Suppressor macrophage treated with lipopolysaccharide for 1 hour (primary cell): ENCODE results near the gene KRTDAP.
A peak's percentile ranks its signal among the peaks of the same experiment; 100 is the strongest.

Source experiments
- DNase-seq, 3 donors: peaks; one replicate each; pipeline ENCODE4 v3.0.0-alpha.2; 2020 to 2022

Gene KRTDAP, protein sequence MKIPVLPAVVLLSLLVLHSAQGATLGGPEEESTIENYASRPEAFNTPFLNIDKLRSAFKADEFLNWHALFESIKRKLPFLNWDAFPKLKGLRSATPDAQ

DNA sequence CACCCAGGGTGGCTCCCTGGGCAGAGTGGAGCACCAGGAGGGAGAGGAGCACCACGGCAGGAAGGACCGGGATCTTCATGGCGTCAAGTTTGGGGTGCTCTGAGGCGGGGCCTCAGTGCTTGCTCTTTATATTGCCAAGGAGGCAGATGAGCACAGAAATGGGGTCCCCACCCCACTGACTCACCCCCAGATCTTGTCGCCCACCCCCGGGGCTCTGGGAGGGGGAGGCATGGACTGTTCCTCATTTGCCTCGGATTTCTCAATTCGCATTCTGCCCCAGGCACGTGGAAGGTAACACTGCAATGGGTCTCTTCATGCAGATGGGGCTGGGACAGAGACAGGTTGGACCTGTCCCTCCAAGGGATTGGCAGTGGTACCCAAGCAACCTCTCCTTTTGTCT is at the start of gene KRTDAP:
TSS of gene KRTDAP (minus strand) at position 101 of the 400 bp plus-strand sequence. CDS start at position 79, 22 bp downstream.
- DNase-seq, result no peak

DNA sequence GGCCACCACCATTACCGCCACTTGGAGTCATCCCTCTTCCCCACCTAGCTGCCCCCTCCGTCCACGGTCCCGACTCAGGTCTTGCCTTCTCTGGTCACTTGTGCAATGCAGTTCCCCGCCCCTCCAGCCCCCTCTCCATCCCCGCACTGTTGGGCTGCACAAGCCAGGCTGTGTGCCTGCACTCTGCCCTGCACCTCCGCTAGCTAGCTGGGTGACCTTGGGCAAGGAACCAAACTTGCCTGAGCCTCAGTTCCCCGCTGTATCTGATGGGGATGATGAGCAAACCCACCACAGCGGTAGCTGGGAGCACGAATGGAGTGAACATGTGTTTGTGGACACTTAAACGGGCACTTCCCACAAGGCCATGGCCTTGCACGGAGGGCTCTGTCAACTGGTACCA is 49.6 kb upstream of the KRTDAP start:
- DNase-seq, result no peak

DNA sequence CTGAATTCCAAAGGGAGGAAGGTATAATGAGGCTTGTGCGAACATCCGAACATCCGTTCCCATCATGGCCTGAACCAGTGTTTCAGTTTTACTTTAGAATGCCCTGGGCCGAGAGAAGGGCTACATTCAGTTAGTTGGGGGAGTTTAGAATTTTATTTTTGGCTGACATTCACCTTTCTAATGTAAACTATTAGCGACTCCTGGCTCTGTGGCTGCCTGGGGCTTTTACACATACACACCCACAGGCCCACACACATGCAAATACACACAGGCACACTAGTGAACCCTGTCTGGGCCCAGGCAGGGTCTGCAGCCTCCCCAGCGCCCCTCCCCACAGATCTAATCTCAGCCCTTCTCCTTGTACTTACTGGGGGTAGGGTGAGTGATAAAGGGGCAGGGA is 49.0 kb upstream of the KRTDAP start:
- DNase-seq, result no peak

DNA sequence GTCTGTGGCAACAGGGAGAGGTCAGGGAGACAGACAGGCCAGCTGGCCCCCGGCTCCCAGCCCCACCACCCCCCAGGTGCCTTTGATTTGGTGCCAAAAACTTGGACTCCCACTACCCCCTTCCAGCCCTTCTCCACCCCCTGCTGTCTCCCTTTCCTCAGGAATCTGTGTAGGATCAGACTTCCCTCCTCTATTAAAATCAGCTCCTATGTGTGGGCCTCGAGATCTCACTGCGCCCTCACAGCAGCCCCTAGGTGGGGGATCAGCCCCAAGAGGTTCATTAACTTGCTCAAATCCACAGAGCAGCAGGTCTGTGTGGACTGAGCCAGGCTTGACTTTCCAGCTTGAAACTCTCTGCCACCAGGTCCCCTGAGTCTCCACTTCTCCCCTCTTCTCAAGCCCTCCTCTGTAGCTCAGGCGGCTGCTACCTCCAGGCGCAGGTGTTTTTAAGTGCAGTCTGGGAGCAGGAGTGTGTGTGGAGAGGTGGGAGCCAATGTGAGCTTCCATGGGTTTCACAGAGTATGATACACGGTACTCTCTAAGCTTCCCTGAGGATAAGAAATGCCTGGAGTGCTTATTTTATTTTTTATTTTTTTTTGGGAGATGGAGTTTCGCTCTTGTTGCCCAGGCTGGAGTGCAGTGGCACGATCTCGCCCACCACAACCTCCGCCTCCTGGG is 44.7 kb upstream of the KRTDAP start:
- no peak for DNase-seq

DNA sequence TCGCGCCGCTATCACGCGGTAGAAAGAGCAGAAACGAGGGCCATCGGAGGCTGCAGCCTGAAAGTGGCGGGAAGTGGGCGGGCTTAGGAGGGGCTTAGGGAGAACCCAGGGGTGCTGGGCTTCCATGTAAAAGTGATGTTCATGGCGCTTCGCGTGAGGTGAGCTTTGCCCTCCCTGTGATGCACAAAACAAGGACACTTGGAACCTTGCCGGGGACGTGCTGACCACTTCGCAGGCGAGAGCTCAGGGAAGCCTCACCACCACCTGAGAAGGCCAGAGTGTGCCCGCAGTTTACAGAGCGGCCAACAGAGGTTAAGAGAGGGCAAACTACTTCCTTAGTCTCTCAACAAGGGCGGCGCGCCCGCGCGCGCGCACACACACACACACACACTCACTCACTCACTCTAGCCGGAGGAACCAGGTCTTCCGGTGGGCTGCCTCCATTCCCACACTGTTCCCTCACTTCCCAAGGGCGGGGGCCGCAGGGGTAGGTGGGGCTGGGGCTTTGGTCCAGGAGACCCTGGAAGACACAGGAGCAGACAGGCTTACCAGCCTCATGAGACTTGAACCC is 43.6 kb upstream of the KRTDAP start:
- peak; percentile 58 to 60 (median 59) for DNase-seq

DNA sequence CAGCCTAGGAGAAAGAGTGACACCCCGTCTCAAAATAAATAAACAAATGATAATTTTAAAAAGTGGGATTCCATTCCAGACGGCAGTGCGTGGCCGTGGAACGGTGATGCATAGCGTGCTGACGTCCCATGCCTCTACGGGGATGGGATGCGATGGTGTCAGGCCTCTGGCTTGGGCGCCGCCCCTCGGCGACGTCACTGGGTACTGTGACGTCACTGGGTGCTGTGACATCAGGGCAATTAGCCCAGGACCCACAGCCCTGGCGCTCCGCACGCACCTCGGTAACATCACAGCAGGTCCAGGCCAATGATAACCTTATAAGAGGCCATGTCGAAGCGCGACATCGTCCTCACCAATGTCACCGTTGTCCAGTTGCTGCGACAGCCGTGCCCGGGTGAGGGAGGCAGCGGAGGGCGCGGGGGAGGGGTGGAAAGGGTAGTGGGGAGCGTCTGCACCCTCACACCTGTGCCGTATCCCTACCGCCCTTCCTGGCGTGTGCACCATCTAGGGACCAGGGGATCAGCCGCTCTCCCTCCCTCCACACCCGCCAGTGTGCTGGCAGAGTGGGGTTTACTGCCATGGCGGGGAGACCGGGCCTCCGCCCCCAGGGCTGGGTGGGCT is 43.0 kb upstream of the KRTDAP start, which contains the start of gene GAPDHS:
TSS of gene GAPDHS (plus strand) at position 256 of the 621 bp plus-strand sequence. CDS start at position 328, 72 bp downstream.
- DNase-seq, result no peak

DNA sequence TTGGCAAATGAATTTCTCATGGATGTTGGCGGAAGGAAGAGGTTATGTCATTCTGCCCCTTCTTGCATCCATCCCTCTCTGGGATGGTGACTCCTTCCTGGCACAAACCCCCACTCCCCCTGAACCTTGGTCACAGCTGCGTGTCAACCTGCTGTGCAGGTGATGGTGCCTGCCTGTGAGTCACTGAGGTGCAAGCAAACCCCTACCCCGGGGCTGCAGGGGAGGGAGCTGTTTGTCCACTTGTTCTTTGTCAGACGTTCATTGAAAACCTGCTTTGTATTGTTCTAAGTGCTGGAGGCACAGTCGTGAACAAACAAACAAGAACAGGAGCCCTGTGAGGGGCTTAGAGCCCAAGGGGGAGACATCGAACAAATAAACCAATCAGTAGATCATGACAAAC is 41.0 kb upstream of the KRTDAP start:
- DNase-seq, result no peak

DNA sequence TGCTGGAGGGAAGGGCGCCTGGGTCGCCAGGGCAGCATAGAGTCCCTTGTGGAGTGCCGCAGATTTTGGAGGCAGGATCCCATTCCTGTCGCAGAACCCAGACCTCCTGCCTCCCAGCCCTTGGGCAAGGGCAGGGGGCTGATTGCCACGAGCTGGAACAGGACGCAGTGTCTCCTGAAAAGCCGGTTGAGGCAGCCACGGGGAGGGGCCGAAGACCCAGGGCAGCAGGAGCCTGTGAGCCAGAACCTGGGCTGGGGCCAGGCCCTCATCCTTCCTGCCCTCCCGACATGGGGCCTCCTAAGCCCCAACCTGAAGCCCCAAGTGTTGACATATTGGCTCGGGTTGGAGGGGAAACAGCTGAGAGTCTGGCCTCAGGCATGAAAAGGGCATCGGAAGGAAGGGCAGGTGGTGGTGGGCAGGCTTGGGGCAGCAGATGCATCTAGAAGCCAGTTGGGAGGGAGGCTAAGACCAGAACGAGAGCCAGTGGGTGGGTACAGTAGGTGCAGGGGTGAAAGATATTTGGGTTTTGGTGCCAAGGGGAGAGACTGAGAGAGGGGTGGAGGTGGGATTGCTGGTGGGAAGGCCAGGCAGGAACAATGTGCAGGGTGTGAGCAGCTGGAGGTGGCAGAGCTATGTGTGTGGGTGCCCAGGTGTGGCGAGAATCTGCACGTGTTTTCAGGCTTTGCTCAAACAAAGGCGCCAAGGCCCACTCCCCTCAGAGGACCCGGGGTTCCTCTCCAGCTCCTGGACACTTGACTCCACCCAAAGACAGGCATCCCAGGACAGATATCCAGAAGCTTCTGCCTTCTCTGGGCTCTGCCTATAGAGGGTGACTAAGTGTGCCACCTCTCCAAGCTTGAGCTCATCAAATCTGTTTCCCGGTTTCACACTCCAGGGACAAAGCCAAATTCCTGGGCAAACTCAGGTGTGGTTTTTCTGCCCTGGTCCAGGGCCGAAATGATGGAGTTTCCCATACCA is 39.3 kb upstream of the KRTDAP start:
- DNase-seq, result no peak

DNA sequence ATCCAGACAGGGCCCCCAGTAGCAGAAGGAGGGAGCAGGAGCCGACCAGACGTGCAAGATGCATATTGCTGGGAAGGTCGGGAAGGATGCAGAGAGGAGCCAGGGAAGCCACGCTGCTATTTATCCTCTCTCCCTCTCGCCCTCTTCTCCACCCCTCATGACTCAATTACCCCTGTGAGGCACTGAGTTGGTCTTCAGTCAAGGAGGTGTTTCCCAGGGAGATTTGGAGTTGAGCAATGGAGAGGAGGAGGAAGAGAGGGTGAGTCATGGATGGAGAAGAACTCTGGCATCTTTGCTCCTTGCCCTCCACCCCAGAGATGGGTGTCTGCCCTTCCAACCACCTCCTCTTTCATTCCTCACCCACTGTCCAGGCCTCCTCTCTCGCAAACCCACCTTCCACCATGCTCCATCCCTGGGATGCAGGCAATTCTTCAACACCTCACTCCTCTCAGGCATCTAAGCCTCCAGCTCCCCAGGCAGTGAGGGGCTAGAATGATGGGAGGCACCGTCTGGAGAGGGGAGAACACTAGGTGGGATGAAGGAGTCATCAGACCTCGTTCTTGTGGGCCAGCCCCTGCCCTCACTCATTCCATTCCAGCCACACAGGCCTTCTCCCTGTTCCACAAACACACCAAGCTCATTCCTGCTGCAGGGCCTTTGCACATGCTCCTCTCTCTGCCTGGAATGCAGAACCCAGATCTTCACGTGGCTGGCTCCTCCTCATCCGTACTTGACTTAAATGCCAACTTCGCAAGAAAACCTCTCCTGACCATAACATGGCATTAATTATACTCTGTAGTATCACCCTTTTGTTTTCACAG is 38.2 kb upstream of the KRTDAP start, which contains the start of gene SBSN:
TSS of gene SBSN (minus strand) at position 94 of the 821 bp plus-strand sequence. CDS start at position 64, 30 bp downstream.
- DNase-seq, result peak; percentile 72 to 82 (median 77)

DNA sequence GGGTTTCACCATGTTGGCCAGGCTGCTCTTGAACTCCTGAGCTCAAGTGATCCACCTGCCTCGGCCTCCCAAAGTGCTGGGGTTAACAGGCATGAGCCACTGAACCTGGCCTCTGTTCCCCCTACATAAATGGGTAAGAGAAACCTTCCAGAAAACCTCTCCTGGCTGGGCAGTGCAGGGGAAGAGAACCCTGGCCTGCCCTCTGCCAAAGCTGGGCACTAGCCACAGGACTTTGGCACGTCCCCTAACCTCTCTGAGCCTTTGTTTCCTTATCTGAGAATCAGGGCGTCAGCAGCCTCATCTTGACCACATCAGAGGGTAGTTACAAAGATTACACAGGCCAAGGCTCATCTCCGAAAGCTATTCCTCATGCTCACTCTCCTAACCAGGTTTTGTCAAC is 35.6 kb upstream of the KRTDAP start:
- no peak for DNase-seq

DNA sequence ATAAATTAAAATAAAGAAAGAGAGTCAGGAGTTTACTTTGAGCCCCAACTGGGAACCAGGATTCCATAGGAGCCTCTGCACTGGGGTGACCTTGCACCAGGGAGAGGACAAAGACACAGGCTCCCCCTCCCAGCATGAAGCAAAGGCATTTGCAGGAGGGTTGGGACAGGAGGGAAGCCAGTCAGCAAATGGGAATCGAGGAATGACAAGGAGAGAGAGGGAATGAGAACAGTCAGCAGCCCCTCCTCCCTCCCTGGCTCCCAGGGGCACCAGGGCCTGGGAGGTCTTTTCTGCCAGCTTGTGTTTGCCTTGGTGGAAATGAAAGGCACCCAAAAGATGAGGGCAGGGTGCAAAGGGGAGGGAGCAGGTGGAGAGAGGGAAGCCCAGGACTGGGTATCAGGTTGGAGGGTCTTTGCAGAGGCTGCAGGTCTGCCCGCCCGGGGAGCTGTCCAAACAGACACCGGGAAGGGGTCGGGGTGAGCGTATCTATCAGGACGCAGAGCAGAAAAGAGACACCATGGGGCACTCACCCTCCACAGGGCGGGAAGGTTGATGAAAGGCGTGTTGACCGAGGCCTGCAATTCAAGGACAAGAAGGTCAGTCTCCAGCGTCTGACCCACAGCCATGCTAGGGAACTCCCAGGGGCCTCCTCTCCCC is 34.0 kb upstream of the KRTDAP start:
- DNase-seq, result no peak

DNA sequence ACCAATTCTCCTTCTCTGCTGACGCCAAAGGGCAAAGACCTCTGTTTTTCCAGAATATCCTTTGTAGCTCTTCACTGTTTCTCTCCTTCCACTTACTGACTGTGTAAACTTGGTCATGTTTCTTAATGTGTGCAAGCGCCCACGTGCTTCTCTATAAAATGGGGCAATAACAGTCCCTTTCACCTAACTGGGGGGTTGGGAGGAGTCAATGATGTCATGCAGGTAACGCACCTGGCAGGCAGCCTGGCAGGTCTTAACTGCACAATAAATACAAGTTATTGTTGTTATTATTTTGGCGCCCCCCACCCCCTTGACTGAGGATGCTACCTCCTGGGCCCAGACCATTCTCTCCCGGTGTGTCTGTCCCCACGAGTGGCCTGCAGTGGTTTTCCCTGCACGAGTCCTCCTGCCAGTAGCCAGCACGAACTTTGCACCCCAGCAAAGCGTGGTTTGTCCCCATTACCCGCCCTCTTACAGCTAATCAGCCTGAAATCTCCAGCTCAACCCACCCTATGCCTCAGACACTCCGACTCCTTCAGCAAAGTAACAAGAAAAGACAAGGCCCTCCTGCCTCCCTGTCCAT is 32.6 kb upstream of the KRTDAP start:
- no peak for DNase-seq

DNA sequence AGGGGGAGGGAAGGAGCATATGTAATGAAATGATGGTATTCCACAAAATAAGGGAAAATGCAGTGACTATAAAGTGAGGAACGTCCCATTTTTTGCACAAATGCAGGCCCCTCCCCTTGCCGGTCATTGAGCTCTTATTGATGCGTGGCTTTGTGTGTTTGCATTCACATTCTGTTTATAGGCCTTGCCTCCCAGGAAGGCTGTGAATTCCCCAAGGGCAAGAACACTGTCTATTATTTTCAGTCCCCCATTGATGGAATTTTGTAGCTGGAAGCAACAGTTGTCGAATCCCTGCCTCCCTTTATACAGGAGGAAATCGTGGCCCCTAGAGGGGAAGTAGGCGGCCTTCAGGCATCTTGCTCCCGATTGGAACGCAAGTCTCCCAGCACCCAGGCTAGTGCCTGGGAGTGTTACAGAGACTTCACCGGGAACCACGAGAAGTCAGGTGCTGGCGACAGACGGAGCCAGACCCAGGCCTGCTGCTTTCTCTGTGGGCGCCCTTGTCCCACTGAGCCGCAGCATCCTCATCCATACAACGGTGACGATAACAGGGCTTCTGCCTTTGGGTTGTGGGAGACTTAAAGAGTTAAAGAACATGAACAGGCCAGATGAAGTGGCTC is 31.0 kb upstream of the KRTDAP start:
- no peak for DNase-seq

DNA sequence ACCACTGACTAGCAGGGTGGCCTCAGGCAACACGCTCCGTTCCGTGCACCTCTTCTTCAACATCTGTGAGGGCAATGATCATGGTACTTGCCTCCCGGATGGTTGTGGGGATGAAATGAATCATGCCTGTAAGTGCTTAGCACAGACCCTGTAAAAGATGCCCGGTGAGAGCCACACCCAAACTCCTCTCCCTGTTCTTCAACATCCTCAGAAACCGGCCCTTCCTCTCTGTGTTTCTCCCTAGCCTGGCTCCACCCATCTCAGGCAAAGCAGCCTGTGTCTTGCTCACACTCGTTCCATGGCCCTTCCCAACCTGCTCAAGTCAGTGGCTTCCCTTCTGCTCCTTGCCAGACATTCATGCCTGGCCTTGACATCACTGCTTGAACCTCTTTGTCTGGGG is 29.0 kb upstream of the KRTDAP start:
- DNase-seq, result no peak

DNA sequence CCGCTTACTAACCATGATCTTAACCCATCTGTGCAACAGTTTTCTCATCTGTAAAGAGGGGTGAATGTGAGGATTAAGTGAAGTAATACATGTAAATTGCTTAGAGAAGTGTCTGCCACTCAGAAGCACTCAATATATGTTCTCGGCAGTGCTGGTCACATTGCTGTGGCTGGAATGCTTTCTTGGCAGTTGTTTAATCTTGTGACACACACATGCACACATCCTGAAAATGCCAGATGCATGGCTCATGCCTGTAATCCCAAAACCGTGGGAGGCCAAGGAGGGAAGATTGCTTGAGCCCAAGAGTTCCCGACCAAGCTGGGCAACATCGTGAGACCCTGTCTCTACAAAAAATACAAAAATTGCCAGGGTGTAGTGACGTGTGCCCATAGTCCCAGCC is 28.0 kb upstream of the KRTDAP start:
- DNase-seq, result no peak

DNA sequence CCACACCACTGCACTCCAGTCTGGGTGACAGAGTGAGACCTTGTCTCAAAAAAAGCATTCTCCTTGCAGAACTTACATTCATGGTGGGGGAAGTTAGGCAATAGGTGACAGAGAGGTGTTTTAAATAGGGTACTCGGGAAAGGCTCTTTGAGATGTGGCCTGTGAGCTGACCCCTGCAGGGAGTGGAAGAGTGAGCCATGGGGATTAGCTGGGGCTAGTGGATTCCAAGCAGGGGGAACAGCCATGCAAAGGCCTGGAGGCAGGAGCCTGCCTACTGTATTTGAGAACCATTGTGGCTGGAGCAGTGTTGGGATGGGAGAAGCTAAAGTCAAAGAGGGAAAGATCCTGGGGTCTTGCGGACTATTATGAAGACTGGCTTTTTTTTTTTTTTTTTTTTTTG is 27.1 kb upstream of the KRTDAP start:
- DNase-seq, result no peak

DNA sequence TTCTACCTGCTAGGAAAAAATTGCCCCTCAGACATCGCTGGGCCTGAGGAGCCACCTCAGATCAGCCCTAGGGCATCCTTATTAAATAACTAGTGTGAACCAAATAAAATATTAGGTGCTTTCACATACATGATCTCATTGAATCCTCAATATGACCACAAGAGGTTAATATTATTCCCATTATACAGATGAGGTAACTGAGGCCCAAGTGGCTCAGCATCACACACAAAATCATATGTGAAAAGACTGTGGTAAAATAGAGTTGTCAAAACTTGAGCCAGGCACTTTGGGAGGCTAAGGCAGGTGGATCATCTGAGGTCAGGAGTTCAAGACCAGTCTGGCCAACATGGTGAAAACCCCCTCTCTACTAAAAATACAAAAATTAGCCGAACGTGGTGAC is 26.0 kb upstream of the KRTDAP start:
- DNase-seq, result no peak

DNA sequence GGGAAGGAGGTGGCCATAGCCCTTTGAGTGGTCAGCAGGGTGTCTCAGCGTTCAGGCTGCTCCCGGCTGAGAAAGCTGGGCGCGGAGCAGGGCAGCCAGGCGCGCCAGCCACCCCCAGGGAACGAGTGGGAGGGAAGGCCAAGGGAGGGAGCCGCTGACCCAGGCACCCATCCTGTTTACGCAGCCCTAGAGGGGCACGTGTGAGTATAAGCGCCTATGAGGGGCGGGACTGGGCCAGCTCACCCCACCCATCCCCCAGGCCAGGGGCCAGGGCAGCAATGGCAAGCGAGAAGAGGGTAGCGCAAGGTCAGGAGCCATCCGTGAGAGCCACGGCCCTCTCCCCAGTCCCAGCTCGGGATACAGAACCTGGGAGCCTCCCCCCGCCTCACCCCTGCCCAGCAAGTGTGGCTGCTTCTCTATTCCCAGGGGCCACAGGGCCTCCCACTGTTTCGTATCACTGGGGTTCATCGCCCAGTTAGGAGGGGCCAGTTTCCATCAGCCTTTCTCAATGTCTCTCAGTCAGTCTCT is 24.1 kb upstream of the KRTDAP start:
- DNase-seq, result no peak

DNA sequence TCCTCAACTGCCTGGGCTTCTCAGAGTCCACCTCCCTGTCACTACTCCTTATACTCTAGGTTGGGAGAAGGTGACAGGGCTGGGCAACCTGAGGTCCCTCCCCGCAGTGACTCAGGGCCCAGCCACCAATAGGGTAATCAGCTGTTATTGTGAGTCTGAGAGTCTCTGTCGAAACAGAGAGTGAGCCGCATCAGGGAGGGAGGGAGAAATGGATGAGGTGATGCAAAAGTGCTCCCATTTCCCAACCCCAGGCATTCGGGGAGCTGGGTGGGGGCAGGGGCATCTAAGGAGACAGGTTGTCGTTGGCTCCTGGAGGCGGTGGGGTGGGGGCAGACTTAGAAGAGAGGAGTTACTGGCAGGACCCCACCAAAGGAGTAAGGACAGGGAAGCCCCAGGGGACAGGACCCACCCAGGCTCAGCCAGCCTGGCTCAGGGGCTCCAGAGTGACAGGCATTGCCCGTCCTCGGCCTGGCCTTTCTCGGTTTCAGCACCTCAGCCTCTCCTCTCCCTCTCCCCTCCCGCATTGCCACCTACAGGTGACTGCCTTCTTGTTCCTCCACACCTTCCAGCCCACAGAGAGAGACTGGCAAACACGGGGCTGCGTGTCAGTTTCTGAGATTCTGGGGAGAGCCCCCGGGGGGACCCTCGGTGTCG is 23.5 kb upstream of the KRTDAP start, which contains the start of gene DMKN:
TSS of gene DMKN (minus strand) at position 22 of the 654 bp plus-strand sequence. CDS start 174 bp downstream, outside the sequence.
- DNase-seq, result no peak
